Midbrain (tissue), 1 donor: ENCODE data around the gene ALDH1A3.
"Not testable (repeated sequence)": the region's sequence is repeated elsewhere in the genome, so short reads cannot be mapped to it uniquely, and the experiment has no call there.

ENCODE experiments used
- DNase-seq: peaks from one replicate; lab custom pipeline; 2025; lab: John Stamatoyannopoulos, UW

The ALDH1A3 gene

DNA sequence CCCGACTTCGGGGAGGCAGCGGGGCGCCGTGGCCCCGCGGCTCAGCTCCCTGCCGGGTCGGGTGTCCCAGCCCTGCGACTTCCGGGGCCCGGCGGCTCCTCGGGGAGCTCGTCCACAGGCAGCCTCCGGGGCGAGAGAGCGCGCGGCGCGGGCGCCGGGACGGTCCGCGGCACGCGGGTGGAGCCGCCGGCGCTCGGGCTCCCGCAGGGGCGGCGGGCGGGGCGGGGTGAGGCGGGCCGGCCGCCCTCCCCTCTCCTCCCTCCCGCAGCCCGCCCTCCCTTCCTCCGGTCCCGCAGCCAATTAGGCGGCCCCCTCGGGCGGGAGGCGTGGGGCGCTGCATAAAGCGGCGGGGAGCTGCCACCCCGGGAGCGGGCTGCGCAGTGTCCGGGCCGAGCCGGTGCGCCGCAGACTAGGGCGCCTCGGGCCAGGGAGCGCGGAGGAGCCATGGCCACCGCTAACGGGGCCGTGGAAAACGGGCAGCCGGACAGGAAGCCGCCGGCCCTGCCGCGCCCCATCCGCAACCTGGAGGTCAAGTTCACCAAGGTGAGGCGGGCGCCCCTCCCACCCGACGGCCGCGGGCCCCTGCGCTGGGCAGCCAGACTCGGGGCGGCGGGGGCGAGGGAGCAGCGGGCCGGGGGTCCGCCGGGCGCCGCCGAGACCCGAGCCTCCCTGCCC is at the start of gene ALDH1A3:
Gene ALDH1A3 (plus strand): TSS at position 368 of the 675 bp plus-strand sequence. CDS start 77 bp downstream, at position 445.
- DNase-seq, result no peak

DNA sequence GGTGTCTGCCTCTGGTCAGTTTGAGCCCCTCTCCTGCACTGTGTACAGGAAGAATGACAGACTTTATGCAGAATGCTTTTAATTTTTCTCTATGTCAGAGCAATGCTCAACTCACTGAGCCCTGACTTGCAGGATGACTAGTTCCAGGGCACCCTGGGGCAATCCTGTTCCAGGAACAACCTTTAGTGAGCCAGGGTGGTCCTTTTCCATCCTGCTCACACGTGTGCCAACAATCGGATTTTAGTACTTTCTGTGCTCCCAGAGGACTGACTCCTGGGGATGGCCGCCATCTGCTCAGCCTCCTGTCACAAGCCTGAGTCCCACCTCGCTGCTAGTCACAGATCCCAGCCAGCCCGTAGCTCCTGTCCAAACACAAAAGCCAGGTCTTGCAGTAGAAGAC is 48.2 kb upstream of the ALDH1A3 start:
- no peak for DNase-seq

DNA sequence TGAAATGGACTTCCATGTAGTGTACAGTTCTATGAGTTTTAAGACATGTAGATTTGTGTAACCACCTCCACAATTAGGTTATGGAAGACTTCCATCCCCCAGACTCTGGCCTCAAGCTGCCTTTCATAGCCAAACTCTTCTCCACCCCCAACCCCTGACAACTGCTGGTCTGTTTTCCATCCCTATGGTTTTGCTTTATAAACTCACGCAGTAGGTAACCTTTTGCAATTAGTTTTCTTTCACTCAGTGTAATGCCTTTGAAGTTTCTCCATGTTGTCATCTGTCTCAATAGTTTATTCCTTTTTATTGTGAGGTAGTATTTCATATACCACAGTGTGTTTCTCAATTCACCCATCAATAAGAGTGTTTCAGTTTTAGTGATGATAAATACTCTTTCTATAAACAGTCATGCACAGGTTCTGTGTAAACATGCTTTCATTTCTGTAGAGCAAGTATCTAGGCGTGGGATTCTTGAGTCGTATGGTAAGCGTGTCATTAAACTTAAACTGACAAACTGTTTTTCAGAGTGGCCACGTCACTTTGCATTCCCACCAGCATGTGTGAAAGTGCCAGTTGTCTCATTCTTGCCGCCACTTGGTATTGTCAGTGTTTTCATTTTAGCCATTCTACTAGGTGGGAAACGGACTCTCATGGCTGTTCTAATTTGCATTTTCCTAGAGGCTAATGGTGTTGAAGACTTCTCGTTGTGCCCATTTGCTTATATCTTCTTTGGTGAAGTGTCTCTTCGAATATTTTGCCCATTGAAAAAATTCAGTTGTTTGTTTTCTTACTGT is 47.3 kb upstream of the ALDH1A3 start:
- no peak for DNase-seq

DNA sequence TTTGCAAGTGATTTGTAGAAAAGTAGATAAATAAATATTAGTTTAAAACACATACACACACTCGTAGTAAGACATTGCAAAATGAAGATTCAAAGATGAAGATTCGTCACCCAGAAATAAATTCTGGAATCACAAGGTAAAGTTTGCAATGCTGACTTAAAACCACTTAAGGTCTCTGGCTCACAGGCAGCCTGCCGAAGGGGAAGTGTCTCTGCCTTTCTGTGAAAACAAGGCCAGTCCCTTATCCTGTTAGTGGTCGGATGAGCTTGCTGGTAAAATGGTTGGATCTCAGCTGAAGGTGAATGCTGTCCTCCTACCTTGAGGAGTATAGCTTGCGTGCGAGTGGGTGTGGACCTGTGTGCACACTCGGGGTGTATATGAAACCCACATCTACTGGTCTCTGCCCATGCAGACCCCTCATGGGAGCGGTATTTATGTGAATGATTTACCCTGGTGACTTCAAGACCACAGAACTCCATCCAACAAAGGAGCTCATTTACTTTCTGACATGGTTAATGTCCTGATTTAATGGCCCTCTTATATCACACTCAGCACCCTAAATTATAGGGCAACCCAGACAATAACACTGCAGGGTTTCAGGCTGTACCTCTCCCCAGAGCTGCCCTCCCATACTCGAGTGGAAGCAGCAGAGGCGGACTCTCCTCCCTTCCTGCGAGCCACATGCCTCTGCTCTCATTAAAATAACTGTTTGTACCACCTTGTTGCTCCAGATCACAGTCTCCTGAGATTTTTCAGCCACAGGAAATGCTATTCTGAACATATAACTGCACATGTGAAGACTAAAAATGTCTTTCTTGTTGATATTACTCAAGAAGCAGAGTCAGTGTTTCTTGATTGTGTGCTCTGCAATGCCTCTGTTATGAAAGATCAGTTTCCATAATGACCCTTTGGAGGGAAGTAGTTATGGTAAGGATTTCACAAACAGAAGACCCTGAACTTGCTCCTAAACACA is 45.9 kb upstream of the ALDH1A3 start:
- no peak for DNase-seq

DNA sequence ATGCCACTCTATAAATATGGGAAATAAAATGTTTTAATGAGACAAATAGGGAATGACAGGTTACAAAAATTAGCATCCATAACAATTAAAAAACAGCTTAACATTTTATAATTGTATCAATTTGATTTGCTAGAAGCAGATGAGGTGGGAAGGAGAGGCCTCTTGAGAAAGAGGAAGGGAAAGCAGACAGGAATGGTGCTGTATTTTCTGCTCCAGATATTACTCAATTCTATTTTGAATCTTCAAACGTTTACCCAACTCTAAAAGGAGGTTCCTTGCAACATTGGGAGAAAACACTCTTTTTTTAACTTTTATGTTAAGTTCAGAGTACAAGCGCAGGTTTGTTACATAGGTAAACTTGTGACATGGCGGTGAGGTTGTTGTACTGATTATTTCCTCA is 44.9 kb upstream of the ALDH1A3 start:
- no peak for DNase-seq

GRCh38 chr15:100835636-100836035 is 44.0 kb upstream of the ALDH1A3 start:
- DNase-seq, result no peak

DNA sequence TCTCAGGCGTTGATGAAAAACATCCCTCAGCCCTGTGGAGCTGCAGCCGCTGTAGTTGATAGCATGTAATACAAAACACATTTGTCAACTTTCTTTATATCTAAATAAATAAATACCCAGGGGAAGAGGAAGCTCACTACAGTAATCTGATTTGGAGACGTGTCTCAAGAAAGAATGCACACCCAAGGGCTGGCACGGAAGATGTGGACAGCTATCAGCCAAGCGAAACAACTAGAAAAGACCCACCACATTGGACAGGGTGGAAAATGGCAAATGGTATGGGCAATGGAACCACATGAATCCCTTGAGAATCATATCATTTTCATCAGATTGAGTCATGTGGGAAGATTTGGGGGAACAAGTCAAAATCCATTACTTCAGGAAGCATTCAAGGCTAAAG is 43.1 kb upstream of the ALDH1A3 start:
- DNase-seq, result no peak

GRCh38 chr15:100841426-100841825 is 38.2 kb upstream of the ALDH1A3 start:
- DNase-seq, result no peak

- no peak for DNase-seq
These were observed 36.6 kb upstream of the ALDH1A3 start for GRCh38 chr15:100842756-100843730.

DNA sequence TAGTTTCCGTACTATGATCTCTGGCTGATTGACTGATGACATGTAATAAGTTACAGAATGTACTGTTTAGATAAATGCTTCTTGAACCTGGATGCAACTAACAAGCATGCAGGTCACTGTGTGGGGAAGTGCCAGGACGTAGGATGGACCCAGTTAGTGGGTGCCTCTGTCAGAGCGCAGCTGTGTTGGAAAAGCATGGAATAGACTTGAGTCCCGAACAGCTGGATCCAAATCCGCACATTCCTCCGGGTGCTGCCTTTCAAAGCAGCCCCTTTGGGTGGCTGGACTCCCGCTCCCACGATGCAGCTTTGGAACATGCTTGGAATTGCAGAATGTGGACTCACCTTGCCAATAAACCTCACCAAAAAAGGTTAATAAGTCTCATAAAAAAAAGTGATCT is 35.5 kb upstream of the ALDH1A3 start:
- DNase-seq, result no peak

- DNase-seq, result no peak
These were observed 34.9 kb upstream of the ALDH1A3 start for GRCh38 chr15:100844778-100845177.

- no peak for DNase-seq
These were observed 32.4 kb upstream of the ALDH1A3 start for GRCh38 chr15:100847194-100847593.

DNA sequence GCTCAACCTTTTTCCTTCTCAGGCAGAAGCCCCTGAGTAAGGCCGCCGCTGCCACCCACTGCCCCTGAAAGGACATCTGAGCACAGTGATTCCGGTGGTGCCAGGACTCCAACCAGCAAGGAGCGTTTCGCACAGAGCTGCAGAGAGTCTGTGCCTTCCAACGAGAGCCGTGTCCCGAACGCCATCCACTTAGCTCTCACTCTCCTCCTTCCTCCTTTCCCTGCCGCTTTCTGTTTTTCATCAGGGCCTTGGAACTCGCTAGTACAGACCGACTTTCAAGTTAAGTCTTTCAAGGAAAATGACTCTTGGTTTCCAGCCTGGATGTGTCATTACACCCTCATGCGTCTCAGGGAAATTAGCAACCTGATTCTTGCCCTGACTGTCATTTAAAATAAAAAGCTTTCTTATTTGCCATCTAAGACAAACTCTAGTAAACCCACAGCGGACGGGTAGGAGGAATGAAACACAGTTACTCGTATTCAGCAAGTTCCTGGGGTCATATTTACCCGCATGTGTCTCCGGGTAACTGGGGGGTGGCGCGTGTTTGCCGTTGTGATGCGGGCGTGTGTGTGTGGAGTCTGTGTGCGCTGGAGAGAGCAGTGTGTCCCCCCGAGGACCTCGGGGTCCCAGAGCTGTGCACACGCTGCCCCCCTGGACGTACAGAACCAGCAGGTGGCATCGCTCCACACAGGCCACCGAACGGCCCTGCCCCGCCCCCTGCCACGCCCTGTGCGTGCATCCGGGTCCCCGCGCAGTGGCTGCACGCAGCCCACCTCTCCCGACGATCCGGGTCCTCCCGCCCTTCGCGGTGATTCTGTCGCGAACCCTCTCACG is 30.4 kb upstream of the ALDH1A3 start:
- DNase-seq, result peak; percentile 38

- no peak for DNase-seq
These were observed 29.8 kb upstream of the ALDH1A3 start for GRCh38 chr15:100849855-100850218.

GRCh38 chr15:100851428-100852015 is 28.1 kb upstream of the ALDH1A3 start:
- DNase-seq, result not testable (repeated sequence)

GRCh38 chr15:100852630-100853029 is 27.0 kb upstream of the ALDH1A3 start:
- no peak for DNase-seq

DNA sequence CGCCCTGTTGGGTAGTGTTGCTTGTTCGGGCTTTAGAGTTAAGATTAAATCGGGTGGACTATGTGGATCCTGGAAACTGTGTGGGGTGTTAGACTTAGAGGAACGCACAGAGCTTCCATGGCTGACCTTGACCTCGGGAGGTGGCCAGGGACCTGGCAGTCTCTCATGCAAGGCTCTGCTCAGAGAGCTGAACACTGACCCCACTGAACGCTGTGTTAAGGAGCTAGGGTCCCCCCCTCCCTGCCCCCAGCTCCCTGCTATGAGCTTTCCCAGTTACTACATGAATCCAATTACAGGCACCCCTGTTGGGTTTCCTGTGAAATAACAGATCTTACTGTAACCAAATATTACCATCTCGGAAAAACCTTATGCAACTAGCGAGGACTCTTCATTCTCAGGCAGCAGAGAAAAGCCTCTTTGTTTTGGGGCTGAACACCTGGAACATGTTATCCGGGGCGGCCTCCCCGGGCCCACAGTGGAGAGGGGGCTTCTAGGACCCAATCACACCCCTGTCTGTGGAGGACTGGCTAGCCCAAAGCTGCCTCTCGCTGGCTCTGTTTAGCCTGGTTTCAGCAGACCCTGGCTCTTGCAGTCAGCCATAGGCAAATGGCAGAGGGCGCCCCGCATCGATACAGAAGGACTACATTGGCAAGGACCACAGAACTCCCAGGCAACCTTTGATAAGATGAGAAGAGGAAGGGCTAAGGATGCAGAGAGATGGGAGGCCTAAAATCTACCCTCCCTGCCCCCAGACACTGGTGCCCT is 25.8 kb upstream of the ALDH1A3 start:
- no peak for DNase-seq

GRCh38 chr15:100856867-100857266 is 22.8 kb upstream of the ALDH1A3 start:
- no peak for DNase-seq

- DNase-seq, result no peak
These were observed 21.3 kb upstream of the ALDH1A3 start for GRCh38 chr15:100858294-100858693.
